H9 (cell line): ENCODE data around the gene MRPS21. TPM values are rescaled to one million over a fixed set of nuclear protein-coding genes. Genes with fewer than 3 reads are reported as not detected.

Experiments
- DNase-seq: peaks from one replicate; pipeline ENCODE4 v3.0.0-alpha.2; 2017
- H2AFZ ChIP-seq: one replicate; pipeline ENCODE4 v1.6.1; 2013; ENCODE audit warnings: mild to moderate bottlenecking, low read length, control low read depth, moderate library complexity
- H2AK5ac ChIP-seq: 2 replicates; pipeline ENCODE4 v1.6.1; 2013; ENCODE audit warnings: low read length, control low read depth, mixed read lengths; ENCODE audit not compliant: insufficient read length
- H2BK120ac ChIP-seq: one replicate; pipeline ENCODE4 v1.6.1; 2013; ENCODE audit warnings: low read depth, mild to moderate bottlenecking, low read length, control low read depth, inconsistent platforms; ENCODE audit not compliant: poor library complexity, severe bottlenecking
- H2BK12ac ChIP-seq: 2 replicates; pipeline ENCODE4 v1.6.1; 2013; ENCODE audit warnings: low read length, control low read depth, mixed read lengths, low read depth; ENCODE audit not compliant: insufficient read length
- H2BK15ac ChIP-seq: 2 replicates; pipeline ENCODE4 v1.6.1; 2013; ENCODE audit warnings: low read depth, low read length, control low read depth
- H2BK20ac ChIP-seq: one replicate; pipeline ENCODE4 v1.6.1; 2013; ENCODE audit warnings: low read depth, mild to moderate bottlenecking, low read length, control low read depth, inconsistent platforms; ENCODE audit not compliant: poor library complexity, severe bottlenecking
- H2BK5ac ChIP-seq: 2 replicates; pipeline ENCODE4 v1.6.1; 2013; ENCODE audit warnings: low read length, control low read depth, mixed read lengths; ENCODE audit not compliant: insufficient read length
- H3K14ac ChIP-seq: 2 replicates; pipeline ENCODE4 v1.6.1; 2013; ENCODE audit warnings: low read length, control low read depth; ENCODE audit not compliant: insufficient read depth
- H3K18ac ChIP-seq: 2 replicates; pipeline ENCODE4 v1.6.1; 2013; ENCODE audit warnings: low read depth, mild to moderate bottlenecking, mixed read lengths, low read length, control low read depth; ENCODE audit not compliant: insufficient read length
- H3K23ac ChIP-seq: 2 replicates; pipeline ENCODE4 v1.6.1; 2013; ENCODE audit warnings: low read length, control low read depth, mixed read lengths, low read depth; ENCODE audit not compliant: insufficient read length
- H3K23me2 ChIP-seq: 2 replicates; pipeline ENCODE4 v1.6.1; 2013; ENCODE audit warnings: low read depth, mild to moderate bottlenecking, mixed read lengths, low read length, control low read depth; ENCODE audit not compliant: insufficient read length, poor library complexity, severe bottlenecking
- H3K27ac ChIP-seq: 2 replicates; pipeline ENCODE4 v1.5.1; 2013; ENCODE audit warnings: low read length, control low read depth, mixed read lengths, low read depth; ENCODE audit not compliant: insufficient read length
- H3K27me3 ChIP-seq: 2 replicates; pipeline ENCODE4 v1.6.1; 2013; ENCODE audit warnings: low read length, control low read depth, inconsistent platforms; ENCODE audit not compliant: insufficient read depth
- H3K4ac ChIP-seq: 2 replicates; pipeline ENCODE4 v1.6.1; 2013; ENCODE audit warnings: low read depth, mild to moderate bottlenecking, control low read depth, inconsistent platforms, low read length, moderate library complexity
- H3K4me1 ChIP-seq: 2 replicates; pipeline ENCODE4 v1.6.1; 2013; ENCODE audit warnings: low read length, control low read depth, inconsistent platforms; ENCODE audit not compliant: insufficient read depth
- H3K4me2 ChIP-seq: 2 replicates; pipeline ENCODE4 v1.6.1; 2013; ENCODE audit warnings: low read length, control low read depth, mixed read lengths; ENCODE audit not compliant: insufficient read length, insufficient read depth
- H3K56ac ChIP-seq: 2 replicates; pipeline ENCODE4 v1.6.1; 2013; ENCODE audit warnings: low read depth, mild to moderate bottlenecking, mixed read lengths, low read length, control low read depth; ENCODE audit not compliant: insufficient read length
- H3K79me1 ChIP-seq: 2 replicates; pipeline ENCODE4 v1.6.1; 2013; ENCODE audit warnings: low read depth, mild to moderate bottlenecking, moderate library complexity, low read length, control low read depth, inconsistent platforms; ENCODE audit not compliant: insufficient read depth, poor library complexity, severe bottlenecking
- H3K79me2 ChIP-seq: 2 replicates; pipeline ENCODE4 v1.6.1; 2013; ENCODE audit warnings: low read length, control low read depth, inconsistent platforms; ENCODE audit not compliant: insufficient read depth
- H3K9ac ChIP-seq: 2 replicates; pipeline ENCODE4 v1.6.1; 2013; ENCODE audit warnings: low read length, control low read depth, mixed read lengths; ENCODE audit not compliant: insufficient read length; ENCODE audit errors: extremely low read depth
- H3K9me3 ChIP-seq: one replicate; pipeline ENCODE4 v1.6.1; 2013; ENCODE audit warnings: low read depth, low read length, inconsistent platforms; ENCODE audit not compliant: control insufficient read depth
- H3T11ph ChIP-seq: one replicate; pipeline ENCODE4 v1.6.1; 2013; ENCODE audit warnings: mild to moderate bottlenecking, low read length, control low read depth, inconsistent platforms
- H4K20me1 ChIP-seq: one replicate; pipeline ENCODE4 v1.6.1; 2013; ENCODE audit not compliant: control insufficient read depth, insufficient read length, insufficient read depth
- H4K5ac ChIP-seq: 2 replicates; pipeline ENCODE4 v1.6.1; 2013; ENCODE audit warnings: low read depth, mild to moderate bottlenecking, mixed read lengths, low read length, control low read depth; ENCODE audit not compliant: insufficient read length
- H4K8ac ChIP-seq: replicated peaks from 2 replicates; pipeline ENCODE4 v1.6.1; 2013; ENCODE audit warnings: low read length, control low read depth, mixed read lengths, low read depth; ENCODE audit not compliant: insufficient read length
- H4K91ac ChIP-seq: 2 replicates; pipeline ENCODE4 v1.6.1; 2013; ENCODE audit warnings: low read depth, mild to moderate bottlenecking, moderate library complexity, mixed read lengths, low read length, control low read depth; ENCODE audit not compliant: insufficient read length
- H3K27ac Mint-ChIP-seq, 3 experiments: 2 replicates in 2 of 3; 3 replicates in 1 of 3; pipeline ENCODE4 v1.8.0; 2020 to 2021; ENCODE audit warnings: mixed read lengths in 3 of 3, mild to moderate bottlenecking in 1 of 3, moderate library complexity in 1 of 3
- H3K27me3 Mint-ChIP-seq: 2 replicates; pipeline ENCODE4 v1.8.0; 2021; ENCODE audit warnings: low read depth, mild to moderate bottlenecking, moderate library complexity, mixed read lengths
- H3K36me3 Mint-ChIP-seq, 3 experiments: 2 replicates in 2 of 3; 3 replicates in 1 of 3; pipeline ENCODE4 v1.8.0; 2020 to 2021; ENCODE audit warnings: low read depth in 3 of 3, mixed read lengths in 3 of 3; ENCODE audit not compliant: insufficient read depth in 1 of 3
- H3K4me1 Mint-ChIP-seq, 2 experiments: 2 replicates each; pipeline ENCODE4 v1.8.0; 2020; ENCODE audit warnings: mixed read lengths in 2 of 2
- H3K4me3 Mint-ChIP-seq, 2 experiments: 2 replicates in 1 of 2; 3 replicates in 1 of 2; pipeline ENCODE4 v1.8.0; 2020 to 2021; ENCODE audit warnings: mild to moderate bottlenecking in 2 of 2, mixed read lengths in 2 of 2, moderate library complexity in 1 of 2
- H3K9me3 Mint-ChIP-seq, 2 experiments: 2 replicates in 1 of 2; 3 replicates in 1 of 2; pipeline ENCODE4 v1.8.0; 2020; ENCODE audit warnings: mild to moderate bottlenecking in 2 of 2, mixed read lengths in 2 of 2, moderate library complexity in 1 of 2
- WGBS: extraction: QIAGEN DNeasy Blood & Tissue Kit; methylation state at CpG from one replicate; pipeline ENCODE4 v1.1.7; 2013; ENCODE audit warnings: missing lambda C conversion rate, low lambda C conversion rate, mixed read lengths; ENCODE audit not compliant: insufficient read length; ENCODE audit errors: extremely low coverage; 5-methylcytosine and 5-hydroxymethylcytosine counted together
- long read RNA-seq: library from polyadenylated mRNA; unstranded; transcript quantifications from one replicate; pipeline ENCODE4 v2.0.0, GENCODE V29; 2020
- total RNA-seq: library from RNA; stranded (reverse); gene quantifications from 2 replicates; pipeline ENCODE4 v1.2.1, GENCODE V29; 2021
- TF ChIP-seq, protein P1 (sequence below): fragments of 200-600 bp; sonication (generic); conservative IDR thresholded peaks from 3 replicates; pipeline ENCODE4 v1.8.0; 2021; ENCODE audit warnings: antibody characterized with exemption, mild to moderate bottlenecking

Gene MRPS21
- 113 and 114 TPM in 2 replicates for total RNA-seq
- long read RNA-seq, transcript MRPS21-202 (3 exons, 1,226 nt), result minor isoform, 36 of 149 reads
- long read RNA-seq, transcript MRPS21-201 (2 exons, 1,462 nt), result major isoform, 107 of 149 reads
- long read RNA-seq, partial matches to known transcripts, result 1 of 149 reads
- long read RNA-seq, other reads (novel, unspliced or antisense), result 5 of 149 reads

DNA sequence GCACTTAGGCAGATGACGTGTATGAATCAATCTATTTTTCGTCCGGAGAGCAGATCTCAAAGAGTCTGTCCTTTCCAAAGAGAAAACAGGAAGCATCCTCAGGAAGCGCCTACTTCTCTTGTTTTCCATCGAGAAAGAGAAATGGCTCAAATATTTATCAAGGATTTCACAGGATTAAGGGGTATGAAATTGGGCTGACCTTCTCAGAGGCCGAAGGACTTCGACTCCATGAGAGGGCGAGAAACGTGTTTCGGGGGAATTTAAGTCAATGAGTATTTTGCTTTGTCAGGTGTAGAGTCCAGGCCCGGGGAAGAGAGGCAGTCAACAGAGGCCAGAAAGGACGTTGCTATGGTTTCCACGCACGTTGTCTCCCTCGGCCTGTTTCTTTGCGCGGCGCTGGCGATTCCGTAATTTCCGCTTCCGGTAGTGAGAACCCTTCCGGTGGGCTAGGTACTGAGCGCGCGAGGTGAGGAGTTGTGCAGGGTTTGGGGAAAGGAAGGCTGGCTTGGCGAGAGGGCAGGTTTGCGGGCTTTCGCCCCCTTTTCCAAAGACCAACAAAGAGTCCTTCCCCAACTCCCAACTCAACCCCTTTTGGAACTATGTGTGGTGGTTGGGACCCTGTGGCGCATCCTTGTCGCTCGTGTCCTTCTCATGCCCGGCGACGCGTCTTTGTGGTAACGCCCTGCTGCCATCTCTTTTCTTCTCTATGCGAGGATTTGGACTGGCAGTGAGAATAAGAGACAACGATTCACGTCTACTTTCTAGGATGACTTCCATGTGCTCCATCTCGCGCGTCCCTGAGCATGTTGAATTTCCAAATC, at the start of gene MRPS21:
Gene MRPS21 (plus strand): TSS at position 429 of the 821 bp plus-strand sequence. CDS start 506 bp downstream, outside the sequence.
- Mint-ChIP-seq H3K27me3 (no peaks in the 10 kb centered on the region), H3K4me1 (peaks cover 20 to 22% of the 10 kb centered on the region in 2 experiments), H3K4me3 (peak within 1 kb of the TSS; percentile 93 to 97), H3K27ac (peak within 1 kb of the TSS; percentile 95 to 99 (median 97)), H3K9me3 (no peaks in the 10 kb centered on the region), H3K36me3 (peaks cover 28 to 44% (median 40%) of the 10 kb centered on the region in 3 experiments)
- Histone ChIP-seq H3K4me1 (no peaks in the 10 kb centered on the region), H4K91ac (no peak within 1 kb of the TSS), H3K79me1 (peaks cover 5% of the 10 kb centered on the region), H3K14ac (peak within 1 kb of the TSS; percentile 95), H2BK12ac (peak within 1 kb of the TSS; percentile 91), H3K56ac (peak within 1 kb of the TSS; percentile 41), H3K27ac (peak within 1 kb of the TSS; percentile 82), H2BK5ac (peak within 1 kb of the TSS; percentile 42), H2AFZ (no peak within 1 kb of the TSS), H3K23me2 (peaks cover 9% of the 10 kb centered on the region), H2AK5ac (no peak within 1 kb of the TSS), H2BK120ac (peak within 1 kb of the TSS; percentile 86), H3K4me2 (peak within 1 kb of the TSS; percentile 99), H4K5ac (peak within 1 kb of the TSS; percentile 39), H4K20me1 (peaks cover under 1% of the 10 kb centered on the region), H3K27me3 (no peaks in the 10 kb centered on the region), H3K23ac (peak within 1 kb of the TSS; percentile 2), H3K18ac (peak within 1 kb of the TSS; percentile 99), H3K9me3 (no peaks in the 10 kb centered on the region), H3K4ac (no peak within 1 kb of the TSS; the same call in 1 of the 2 replicates), H3K9ac (peak within 1 kb of the TSS; percentile 90), H2BK15ac (no peak within 1 kb of the TSS), H3K79me2 (peaks cover 5% of the 10 kb centered on the region; the same call in 1 of the 2 replicates), H4K8ac (peak within 1 kb of the TSS; percentile 43), H3T11ph (peak within 1 kb of the TSS; percentile 99), H2BK20ac (no peak within 1 kb of the TSS)
- TF ChIP-seq, protein P1, sequence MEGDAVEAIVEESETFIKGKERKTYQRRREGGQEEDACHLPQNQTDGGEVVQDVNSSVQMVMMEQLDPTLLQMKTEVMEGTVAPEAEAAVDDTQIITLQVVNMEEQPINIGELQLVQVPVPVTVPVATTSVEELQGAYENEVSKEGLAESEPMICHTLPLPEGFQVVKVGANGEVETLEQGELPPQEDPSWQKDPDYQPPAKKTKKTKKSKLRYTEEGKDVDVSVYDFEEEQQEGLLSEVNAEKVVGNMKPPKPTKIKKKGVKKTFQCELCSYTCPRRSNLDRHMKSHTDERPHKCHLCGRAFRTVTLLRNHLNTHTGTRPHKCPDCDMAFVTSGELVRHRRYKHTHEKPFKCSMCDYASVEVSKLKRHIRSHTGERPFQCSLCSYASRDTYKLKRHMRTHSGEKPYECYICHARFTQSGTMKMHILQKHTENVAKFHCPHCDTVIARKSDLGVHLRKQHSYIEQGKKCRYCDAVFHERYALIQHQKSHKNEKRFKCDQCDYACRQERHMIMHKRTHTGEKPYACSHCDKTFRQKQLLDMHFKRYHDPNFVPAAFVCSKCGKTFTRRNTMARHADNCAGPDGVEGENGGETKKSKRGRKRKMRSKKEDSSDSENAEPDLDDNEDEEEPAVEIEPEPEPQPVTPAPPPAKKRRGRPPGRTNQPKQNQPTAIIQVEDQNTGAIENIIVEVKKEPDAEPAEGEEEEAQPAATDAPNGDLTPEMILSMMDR, result no peak
- WGBS, result no CpG with 5 or more reads among the region's 43 CpGs
- DNase-seq, result peak; percentile 95
